OCI-M2 (cell line): Measurements from ENCODE around the gene CEP85.

Experiments used
- DNase-seq: peaks from one replicate; lab custom pipeline; 2025; ENCODE audit not compliant: unreplicated experiment; lab: John Stamatoyannopoulos, UW

Gene CEP85

DNA sequence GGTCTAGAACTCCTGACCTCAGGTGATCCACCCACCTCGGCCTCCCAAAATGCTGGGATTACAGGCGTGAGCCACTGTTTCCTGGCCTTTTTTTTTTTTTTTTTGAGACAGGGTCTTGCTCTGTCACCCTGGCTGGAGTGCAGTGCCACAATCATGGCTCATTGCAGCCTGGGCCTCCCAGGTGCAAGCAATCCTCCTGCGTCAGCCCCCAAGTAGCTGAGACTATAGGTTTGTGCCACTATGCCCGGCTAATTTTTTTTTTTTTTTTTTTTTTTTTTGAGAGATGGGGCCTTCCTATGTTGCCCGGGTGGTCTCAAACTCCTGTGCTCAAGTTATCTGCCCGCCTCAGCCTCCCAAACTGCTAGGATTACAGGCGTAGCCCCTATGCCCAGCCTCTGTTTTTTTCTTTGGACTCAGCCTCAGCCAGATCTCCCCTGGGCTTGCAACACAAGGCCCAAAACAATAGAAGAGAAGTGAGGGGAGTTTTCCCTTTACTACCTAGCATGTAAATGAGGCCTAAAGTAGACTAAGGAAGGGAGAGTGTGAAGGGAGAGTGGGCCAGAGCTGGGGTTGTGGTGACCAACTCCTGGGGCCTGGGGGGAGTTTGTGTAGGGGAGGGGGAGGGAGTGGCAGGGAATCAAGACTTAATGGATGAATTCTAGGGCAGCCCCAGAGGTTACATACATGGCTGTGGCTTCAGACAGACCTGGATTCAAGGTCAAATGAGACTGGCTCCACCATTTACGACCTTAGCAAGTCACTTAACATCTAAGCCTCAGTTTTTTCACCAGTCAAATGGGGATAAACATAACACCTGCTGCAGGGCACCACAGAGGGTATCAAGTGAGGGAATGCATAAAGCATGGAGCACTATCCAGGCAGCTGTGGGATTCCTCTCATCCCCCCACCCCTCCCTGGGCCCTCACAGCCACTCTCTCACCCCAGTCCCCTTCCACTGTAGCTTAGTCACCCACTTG, 82.2 kb downstream of the CEP85 start:
- DNase-seq: no peak

DNA sequence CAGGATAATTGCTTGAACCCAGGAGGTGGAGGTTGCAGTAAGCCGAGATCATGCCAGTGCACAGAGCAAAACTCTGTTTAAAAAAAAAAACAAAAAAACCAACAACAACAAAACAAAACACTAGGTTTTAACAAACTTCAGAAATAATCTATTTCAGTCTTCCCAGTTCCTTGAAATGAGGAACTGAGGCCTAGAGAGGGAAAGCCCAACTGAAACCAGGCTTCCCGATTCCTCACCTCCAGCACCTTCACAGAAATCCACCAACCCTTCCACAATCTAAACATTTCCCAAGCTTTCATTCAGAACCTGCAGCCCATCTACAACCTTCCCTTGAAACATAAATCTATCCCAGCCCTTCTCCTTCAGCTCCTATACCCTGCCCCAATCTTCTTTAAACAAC, 83.1 kb downstream of the CEP85 start:
- DNase-seq: no peak

DNA sequence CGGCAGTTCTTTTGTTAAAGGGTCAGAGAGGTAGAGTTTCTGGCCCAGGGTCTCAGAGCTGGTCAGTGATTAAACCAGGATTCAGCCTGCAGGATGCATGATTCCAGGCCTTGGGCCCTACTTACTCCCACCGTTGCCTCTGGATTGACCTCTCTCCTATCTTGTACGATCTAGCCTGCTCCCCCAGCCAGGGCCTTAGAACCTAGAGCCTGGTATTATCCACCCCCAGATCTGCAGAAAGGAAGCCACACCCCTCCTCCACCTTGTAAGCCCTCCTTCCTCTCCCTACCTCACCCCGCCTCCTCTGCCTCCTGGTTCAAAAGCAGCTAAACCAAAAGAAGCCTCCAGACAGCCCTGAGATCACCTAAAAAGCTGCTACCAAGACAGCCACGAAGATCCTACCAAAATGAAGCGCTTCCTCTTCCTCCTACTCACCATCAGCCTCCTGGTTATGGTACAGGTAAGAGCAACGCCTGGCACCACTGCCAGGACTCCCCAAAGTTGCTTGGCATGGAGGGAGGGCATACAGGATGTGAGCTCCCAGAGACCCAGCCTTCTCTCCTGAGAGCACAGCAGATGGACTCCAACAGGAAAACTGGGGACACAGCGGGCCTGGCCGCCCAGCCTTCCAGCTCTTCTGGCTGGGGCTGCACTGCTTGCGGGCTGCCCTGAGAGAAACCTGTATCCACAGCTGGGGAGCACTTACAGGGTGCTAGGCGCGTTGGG, 83.8 kb downstream of the CEP85 start, which contains the start of gene CD52:
CD52 (plus strand) TSS at position 347 of the 726 bp plus-strand sequence; CDS start at position 407, 60 bp downstream.
- DNase-seq: no peak

DNA sequence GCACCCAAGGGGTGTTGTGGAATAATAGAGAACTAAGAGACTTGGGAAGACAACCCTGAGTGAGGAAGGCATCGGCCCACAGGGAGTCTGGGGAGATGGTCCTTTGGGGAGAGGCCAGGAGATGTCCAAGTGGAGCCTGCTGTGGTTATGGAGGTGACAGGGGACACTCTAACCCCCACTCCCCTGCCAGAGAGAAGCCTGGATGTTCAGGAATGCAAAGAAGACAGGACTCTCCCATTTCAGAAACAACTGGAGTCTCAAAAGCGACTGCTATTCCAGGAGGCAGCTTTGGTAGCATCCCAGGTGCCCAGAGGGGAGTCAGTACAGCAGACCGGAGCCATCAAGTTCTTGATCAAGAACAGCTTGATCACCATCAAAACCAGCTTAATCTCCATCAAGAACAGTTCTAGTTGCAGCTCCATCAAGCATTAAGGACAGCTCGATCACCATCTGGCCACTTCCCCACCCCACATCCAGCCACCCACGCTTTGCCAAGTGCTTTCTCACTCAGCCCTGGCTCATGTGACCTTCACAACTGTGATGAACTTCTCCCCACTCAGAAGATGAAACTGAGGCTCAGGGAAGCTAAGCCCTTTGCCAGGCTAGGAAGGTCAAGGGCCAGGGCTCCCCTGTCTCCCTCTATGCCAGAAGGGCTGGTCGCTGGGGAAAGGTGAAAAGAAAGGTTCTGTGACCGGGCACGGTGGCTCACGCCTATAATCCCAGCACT, 84.5 kb downstream of the CEP85 start:
- no peak for DNase-seq

DNA sequence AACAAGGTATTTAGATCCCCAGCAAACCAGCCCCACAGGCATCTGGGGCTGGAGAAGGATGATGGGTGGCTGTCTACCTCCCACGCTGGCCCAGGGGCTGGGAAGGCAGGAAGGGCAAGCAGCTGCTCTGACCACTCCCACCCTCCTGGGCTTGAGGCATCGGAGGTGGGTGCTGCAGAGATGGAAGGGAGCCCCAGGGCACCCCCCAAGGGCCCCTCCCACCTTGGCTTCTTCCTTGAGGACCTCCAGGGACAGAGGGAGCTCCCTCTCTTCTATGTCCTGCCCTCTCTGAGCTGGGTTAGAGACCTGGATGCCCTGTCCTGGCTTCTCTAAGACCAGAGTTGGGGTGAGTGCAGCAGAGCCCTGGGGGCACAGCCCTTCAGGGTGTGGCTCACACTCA, 86.9 kb downstream of the CEP85 start:
- DNase-seq: no peak

DNA sequence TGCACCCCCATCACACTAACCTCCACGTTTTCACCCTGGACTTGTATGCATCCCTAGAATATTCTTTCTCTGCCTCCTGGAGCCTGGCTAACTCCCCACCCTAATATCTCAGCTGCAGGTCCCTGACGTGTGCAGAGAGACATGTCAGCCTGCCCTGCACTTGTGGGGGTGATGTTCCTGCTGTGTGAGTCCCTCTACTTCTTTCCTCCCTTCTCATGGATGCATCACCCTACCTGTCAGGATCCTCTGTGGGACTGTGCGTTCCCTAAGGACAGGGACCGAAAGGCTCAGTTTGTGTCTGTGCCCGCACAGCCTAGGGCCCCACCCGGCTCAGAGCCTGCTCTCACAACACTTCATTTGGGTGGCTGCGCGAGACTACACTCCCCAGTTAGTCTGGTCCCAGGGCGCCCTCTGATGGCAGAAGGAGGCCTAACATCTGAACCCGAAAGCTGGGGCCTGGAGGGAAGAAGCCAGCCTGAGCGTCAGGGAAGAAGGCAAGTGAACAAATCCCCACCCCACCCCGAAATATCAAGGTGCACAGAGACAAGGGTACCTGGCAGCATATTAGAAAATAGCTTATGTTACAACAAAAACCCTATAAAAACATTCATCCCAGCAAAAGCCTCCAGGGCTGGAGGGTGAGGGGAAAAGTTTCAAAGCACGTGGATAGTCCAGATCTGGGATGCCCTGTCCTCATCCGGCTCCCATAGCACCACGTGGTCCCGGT, 87.5 kb downstream of the CEP85 start:
- peak; percentile 41 for DNase-seq

DNA sequence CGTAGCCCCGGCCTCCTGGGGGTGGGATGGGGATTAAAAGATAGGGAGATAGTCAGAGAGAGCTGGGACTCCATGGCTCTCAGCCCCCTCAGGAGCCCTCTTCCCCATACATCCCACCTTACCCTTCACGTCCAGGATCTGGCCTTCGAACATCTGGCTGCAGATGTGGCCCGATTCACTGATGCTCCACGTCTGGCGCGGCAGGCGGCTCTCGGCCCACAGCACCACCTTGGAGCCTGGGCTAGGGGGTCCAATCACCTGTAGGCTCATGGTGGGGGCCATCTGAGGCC, 88.0 kb downstream of the CEP85 start:
- no peak for DNase-seq

DNA sequence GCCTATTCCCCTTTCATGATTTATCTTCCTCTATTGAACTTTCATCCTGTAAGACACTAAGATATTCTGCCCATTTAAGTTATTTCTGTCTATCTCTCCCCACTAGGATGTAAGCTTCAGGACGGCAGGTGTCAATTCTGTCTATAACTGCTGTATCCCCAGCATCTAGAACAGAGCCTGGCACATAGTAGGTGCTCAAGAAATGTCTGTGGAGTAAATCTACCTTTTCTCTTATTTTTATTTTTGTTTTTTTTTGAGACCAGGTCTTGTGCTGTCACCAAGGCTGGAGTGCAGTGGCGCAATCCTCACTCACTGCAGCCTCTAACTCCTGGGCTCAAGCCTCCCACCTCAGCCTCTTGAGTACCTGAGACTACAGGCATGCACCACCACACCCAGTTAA, 89.4 kb downstream of the CEP85 start:
- no peak for DNase-seq

DNA sequence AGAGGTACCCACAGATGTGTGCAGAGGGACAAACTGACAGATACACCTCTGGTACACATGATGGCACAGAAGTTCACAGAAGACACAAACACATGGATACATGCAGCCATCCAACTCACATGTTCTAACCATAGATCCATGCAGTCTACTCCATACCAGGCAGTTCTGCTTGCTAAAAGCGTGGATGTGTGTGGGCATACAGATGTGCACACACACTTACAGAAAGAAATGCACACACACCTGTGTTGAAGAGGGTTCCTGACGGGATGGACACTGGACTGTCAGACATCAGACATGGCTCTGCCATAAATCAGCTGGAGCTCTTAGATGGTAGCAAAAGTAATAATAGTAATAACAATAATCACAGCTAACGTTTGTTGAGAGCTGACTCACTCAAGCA, 90.5 kb downstream of the CEP85 start:
- DNase-seq: no peak

DNA sequence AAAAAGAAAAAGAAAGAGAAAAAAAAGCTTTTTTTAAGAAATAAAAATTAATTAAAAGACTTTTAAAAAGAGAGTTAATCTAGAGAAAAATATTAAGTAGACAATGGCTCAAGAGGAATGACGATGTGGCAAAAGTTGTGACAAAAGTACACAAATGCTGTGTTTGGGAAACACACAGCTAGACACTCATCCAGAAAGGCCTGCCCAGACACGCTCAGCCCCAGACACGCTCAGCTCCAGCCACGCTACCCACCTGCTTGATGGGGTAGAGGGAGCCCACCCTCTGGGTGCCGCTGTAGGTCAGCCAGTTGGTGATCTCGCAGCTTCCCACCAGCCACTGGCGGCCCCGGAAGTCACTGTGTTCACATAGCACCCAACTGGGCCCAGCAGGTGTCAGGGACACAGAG, 94.0 kb downstream of the CEP85 start:
- no peak for DNase-seq
